Stimulated activated CD8-positive, alpha-beta memory T cell treated with anti-CD3 and anti-CD28 coated beads, Interleukin-2, amount 100 ng/mL, for 1 hour (primary cell): ENCODE results near the gene KSR2.

Experiments
- DNase-seq, 2 donors: peaks; one replicate each; pipeline ENCODE4 v3.0.0-alpha.2; 2020; ENCODE audit warnings: low read depth in 2 of 2

KSR2 gene

GRCh38 chr12:117530796-117531195 lies 438.0 kb downstream of the KSR2 start:
- no peak for DNase-seq

- DNase-seq, result no peak
Observed at GRCh38 chr12:117528538-117528937, 440.3 kb downstream of the KSR2 start.

DNA sequence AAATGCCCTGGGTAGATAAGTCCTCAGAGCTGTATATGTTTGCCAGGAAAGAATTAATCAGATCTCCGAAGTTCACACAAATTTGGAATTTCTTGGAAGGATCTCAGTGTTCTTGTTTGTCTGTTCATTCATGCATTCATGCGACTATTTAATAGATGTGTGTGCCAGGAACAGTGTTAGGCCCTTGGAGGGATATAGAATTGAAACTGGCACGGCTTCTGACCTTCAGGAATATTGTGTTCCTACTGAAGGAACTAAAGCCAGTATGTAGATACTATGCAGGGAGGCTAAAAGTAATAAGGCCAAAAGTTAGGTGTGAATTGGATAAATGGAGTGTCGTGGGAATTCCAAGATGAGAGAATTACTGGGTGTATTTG lies 441.3 kb downstream of the KSR2 start:
- no peak for DNase-seq

- DNase-seq, result no peak
Observed at GRCh38 chr12:117526757-117527478, 441.9 kb downstream of the KSR2 start.

DNA sequence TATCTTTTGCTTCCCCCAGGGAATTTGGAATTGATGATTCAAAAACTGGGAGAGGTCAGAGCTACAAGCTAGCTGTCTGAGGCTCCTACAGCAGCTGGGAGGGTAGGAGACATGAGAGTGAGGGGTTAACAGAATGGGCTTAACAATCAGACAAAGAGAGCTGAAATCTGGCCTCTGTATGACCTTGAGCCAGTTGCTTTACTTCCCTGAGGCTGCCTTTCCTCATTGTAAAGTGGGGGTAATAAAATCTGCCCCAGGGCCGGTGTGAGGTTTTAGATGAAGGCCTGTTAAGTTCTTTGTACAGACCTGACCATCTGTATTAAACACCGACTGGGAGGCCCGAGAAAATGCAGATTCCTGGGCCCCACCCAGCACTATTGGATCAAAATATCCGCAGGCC lies 443.0 kb downstream of the KSR2 start:
- no peak for DNase-seq

DNA sequence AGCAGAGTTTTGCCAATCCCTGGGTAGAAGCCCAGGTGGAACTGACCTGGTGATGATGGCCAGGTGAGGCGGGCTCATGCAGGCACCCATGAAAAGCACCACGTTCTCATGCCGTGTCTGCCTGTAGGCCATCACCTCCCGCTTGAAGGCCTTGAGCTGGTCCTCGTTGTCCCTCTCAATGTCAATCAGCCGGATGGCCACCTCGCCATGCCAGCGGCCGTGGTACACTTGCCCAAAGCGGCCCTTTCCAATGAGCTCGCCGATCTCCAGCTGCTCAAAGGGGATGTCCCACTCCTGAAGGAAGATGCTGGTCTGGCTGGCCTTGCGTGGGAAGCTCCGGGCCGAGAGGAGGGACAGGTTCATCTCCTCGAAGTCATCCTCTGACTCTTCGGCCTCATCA lies 444.0 kb downstream of the KSR2 start:
- no peak for DNase-seq

DNA sequence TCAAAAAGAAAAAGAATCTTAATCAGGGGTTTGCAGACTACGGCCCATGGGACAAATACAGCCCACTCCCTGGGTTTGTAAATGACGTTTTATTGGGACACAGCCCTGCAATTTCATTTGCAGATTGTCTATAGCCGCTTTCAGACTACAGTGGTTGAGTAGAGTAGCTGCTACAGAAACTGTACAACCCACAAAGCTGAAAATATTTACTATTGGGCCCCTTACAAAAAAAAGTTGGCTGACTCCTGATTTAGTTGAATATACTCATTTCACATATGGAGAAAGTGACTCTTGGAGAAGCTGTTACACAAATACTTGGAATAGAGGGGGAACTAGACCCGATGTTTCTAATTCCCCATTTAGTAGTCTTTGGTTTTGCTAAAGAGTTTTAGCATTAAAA lies 444.8 kb downstream of the KSR2 start:
- no peak for DNase-seq

DNA sequence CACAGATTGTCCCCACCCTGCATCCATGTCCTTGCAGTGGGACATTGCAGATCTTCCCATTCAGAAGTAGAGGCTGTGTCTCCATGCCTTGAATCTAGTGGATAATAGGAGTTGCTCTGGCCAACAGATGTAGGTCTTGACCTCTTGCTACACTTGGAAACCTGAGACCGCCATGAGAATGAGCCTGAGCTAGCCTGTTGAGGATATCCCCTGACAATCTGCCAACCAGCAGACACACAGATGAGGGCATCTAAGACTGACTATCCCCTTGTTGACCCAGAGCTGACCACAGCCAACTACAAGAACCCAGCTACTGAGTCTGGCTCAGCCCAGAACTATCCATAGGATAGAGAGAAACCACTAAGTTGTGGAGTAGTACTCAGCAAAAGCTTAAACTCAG lies 446.2 kb downstream of the KSR2 start:
- no peak for DNase-seq

- no peak for DNase-seq
Observed at GRCh38 chr12:117521867-117522266, 446.9 kb downstream of the KSR2 start.

- DNase-seq, result no peak
Observed at GRCh38 chr12:117521346-117521745, 447.4 kb downstream of the KSR2 start.

- DNase-seq, result no peak
Observed at GRCh38 chr12:117518594-117519270, 450.1 kb downstream of the KSR2 start.

GRCh38 chr12:117517219-117517739 lies 451.5 kb downstream of the KSR2 start:
- DNase-seq, result no peak

DNA sequence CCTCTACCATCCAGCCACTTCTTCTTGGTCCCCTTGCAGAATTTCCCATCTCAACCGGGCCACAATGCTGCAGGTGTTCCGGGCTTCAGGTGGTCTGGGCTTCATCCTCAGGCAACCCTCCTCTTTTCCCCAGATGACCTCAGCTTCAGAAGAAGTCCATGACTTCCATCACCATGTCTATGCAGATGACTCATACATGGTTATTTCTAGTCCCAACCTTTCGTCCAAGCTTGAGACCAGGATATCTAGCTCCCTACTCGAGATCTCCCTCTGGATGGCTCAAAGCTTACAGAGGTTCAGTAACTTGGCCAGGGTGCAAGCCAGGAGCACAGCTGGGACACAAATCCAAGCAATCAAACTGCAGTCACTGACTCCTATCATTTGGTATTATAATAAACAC lies 452.8 kb downstream of the KSR2 start:
- no peak for DNase-seq

DNA sequence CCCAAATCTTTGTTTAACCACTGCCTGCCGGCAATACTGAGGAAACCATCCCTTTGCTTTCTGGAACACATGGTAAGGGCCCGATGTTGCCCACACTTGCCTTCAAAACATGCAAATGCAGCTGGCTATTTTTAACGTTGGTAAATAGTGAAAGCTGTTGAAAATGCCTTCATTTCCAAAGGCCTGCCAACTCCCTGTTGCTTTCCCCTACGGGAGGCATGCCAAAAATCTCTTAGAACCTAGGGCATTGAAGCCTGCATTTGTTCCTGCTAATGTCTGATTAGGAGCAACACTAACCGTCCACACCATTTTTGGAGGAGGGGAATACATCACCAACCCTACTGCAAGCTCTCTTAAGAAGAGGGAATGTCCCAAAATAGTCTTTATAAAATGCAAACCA lies 454.8 kb downstream of the KSR2 start:
- no peak for DNase-seq

DNA sequence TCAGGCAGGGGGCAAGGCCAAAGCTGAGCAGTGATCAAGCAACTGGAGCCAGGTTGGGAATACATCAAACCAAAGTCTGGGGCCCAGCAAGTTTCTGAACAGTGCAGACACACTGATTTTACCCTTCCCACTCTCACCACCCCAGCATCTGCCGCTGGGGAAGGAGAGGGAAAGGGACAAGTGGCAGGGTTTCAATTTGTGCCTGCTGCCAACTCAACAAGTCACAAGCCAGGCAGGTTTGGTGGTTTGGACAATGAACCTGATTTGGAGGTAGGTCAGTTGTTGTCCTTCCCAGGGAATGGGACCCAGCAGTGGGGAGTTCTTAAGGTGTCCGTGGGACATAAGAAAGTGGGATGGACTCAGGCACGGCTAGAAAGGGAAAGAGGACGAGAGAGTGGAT lies 455.4 kb downstream of the KSR2 start:
- DNase-seq, result no peak

DNA sequence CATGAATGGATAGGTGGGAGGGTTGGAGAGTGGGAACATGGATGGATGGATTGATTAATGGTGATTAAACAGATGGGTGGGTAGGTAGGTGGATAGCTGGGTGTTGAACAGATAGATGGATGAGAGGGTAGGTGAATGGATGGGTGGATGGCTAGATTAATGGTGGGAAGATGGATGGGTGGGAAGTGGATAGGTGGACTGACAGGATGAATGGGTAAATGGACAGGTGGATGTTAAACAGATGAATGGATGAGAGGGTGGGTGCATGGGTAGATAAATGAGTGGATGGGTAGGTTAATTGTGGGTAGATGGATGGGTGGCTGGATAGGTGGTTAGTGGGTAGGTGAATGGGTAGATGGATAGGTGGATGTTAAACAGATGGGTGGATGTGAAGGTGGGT lies 460.3 kb downstream of the KSR2 start:
- DNase-seq, result no peak

DNA sequence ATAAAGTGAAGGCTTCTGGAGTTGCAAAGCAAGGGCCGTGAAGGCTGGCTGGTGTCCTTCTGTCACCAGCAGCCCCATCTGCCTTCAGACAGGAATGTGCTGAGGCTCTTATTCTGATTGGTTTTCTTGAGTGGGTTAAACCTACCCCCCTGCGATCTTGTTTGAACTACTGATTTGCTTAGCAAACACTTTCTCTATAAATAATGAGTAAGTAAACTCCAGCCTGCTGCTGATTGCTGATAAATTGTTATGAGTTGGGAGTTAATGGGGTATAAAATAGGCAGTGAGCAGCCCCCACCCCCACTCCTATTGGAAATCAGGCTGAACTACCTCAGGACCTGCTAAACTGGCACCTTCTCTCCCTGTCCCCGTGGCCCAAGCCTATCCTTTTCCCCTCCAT lies 461.2 kb downstream of the KSR2 start:
- no peak for DNase-seq

- DNase-seq, result no peak
Observed at GRCh38 chr12:117506333-117506732, 462.5 kb downstream of the KSR2 start.

DNA sequence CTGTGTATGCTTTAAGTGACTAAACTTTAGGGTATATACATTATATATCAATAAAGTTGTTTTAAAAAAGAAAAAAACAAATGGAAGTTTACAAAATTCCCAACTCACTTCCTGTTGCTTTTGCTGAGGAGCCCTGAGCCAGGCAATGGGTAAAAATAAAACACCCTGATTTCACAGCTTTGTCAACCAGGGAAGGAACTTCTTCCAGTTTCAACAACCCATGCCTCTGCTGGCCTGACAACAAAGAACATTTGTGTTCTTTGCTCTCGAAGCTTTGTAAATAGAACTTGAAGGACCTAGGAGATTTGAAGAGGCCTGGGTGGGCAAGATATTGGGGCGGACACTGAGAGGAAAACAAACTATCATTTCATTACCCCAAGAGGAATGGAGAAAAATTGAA lies 466.2 kb downstream of the KSR2 start:
- DNase-seq, result no peak

DNA sequence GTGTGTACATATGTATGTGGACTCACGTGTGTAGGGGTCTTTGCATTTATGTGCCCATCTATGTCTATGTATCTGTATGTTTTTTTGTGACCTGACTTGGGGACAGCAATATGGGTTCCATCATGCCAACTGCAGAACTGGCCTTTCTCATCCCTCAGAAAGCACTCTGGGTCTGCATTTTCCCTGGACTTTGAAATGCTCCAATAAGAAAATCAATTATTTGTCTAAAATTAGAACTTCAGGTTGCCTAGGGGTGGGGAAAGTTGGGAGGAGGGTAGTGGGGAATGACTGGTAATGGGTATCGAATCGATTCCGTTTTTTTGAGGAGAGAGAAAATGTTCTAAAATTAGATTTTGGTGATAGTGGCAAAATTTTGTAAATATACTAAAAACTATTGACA lies 466.6 kb downstream of the KSR2 start:
- DNase-seq, result no peak

DNA sequence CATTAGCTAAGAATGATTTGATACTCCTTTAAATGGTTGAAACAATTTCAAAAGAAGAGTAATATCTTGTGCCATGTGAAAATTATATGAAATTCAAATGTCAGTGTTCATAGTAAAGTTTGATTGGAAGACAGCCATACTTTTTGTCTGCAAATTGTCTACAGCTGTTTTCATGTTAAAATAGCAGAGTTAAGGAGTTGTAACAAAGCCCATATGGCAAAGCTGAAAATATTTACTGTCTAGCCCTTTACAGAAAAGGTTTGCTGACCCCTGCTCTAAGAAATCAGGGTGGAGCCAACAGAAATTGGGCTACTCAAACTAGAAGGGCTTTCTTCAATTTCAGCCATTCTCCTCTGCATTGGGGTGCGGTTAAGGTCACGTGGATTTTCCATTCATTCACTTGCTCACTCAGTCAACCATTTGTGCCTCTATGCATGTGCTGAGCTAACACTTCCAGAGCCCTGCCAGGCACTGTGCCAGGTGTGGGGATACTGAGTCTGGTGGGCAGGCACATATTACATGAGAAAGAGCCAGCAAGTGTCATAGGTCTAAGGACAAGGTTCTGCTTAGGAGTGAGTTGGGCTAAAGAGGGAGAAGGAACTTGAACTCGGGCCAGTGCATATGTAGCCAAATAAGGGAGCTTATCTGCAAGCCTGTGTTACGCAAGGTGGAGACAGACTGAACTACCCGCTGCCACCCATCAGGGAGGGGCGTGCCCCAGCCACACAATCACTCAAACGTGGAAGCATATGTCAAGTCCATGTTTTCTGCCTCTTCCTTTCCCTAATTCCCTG lies 467.5 kb downstream of the KSR2 start:
- no peak for DNase-seq

DNA sequence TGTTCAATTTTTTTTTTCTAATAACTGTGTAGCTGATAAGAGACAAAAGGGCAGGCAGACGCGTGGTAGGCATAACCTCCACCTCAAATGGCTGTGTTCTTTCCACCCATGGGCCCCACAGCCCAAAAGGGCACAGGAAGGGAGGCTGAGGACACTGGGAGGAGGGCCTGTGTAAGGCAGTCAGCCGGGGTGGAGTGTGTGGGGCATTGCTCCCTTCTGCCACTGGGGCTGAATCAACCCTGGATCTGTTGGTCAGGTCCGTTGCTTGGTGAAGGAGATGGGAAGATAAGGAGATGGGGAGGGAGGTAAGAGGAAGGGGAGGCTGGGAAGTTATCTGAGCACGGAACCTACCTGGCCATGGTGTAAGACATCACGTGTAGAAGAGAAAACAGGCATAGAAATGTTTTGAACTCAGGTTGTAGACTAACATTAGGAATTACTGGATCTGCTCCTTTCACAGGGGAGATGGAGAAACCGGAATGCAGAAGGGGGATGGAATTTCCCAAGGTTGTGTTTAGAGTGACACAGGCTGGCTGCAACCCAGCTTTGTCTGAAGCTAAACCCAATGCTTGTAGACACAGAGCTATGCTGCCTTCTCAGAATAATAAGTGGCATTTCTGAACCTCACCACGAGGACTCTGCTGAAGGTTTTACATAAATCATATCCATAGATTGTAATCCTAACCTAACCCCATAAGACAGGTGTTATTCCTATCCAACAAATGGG lies 468.9 kb downstream of the KSR2 start:
- no peak for DNase-seq
